HEK293T (cell line): ENCODE data around the gene ARHGAP5.

Experiments used
- CTCF ChIA-PET: fragments of 350-600 bp; formaldehyde crosslinking; extraction: SDS; loops from one replicate; lab custom pipeline; 2021; ENCODE audit warnings: antibody characterized with exemption, inconsistent platforms; lab: Yijun Ruan, JAX
- POLR2A ChIA-PET: fragments of 350-600 bp; formaldehyde crosslinking; extraction: SDS; loops from one replicate; lab custom pipeline; 2020; ENCODE audit warnings: antibody characterized with exemption, inconsistent platforms; lab: Yijun Ruan, JAX
- DNase-seq: peaks from one replicate; pipeline ENCODE4 v3.0.0; 2012; ENCODE audit warnings: mixed read lengths; ENCODE audit errors: extremely low spot score
- ARNT ChIP-seq: fragments of 450-650 bp; IDR thresholded peaks from 2 replicates; pipeline ENCODE4 v1.6.1; 2017; ENCODE audit warnings: mild to moderate bottlenecking
- BHLHE40 ChIP-seq: fragments of 450-650 bp; IDR thresholded peaks from 2 replicates; pipeline ENCODE4 v1.6.1; 2016; ENCODE audit warnings: mild to moderate bottlenecking, moderate library complexity, borderline replicate concordance
- CTBP1 ChIP-seq: fragments of 450-650 bp; IDR thresholded peaks from 2 replicates; pipeline ENCODE4 v1.6.1; 2016; ENCODE audit warnings: borderline replicate concordance
- ELF4 ChIP-seq: fragments of 450-650 bp; IDR thresholded peaks from 2 replicates; pipeline ENCODE4 v1.6.1; 2017; ENCODE audit warnings: antibody characterized with exemption
- FOXA1 ChIP-seq: fragments of 450-650 bp; IDR thresholded peaks from 2 replicates; pipeline ENCODE4 v1.6.1; 2016; ENCODE audit warnings: mild to moderate bottlenecking
- FOXK2 ChIP-seq: fragments of 450-650 bp; IDR thresholded peaks from 2 replicates; pipeline ENCODE4 v1.6.1; 2016; ENCODE audit warnings: mild to moderate bottlenecking
- FOXM1 ChIP-seq: fragments of 450-650 bp; IDR thresholded peaks from 2 replicates; pipeline ENCODE4 v1.6.1; 2017; ENCODE audit warnings: mild to moderate bottlenecking, borderline replicate concordance
- HDGF ChIP-seq: fragments of 450-650 bp; IDR thresholded peaks from 2 replicates; pipeline ENCODE4 v1.6.1; 2017; ENCODE audit warnings: antibody characterized with exemption, borderline replicate concordance
- L3MBTL2 ChIP-seq: fragments of 450-650 bp; conservative IDR thresholded peaks from 2 replicates; pipeline ENCODE4 v1.6.1; 2016; ENCODE audit warnings: mild to moderate bottlenecking
- LEF1 ChIP-seq: fragments of 450-650 bp; IDR thresholded peaks from 2 replicates; pipeline ENCODE4 v1.6.1; 2017; ENCODE audit warnings: mild to moderate bottlenecking, borderline replicate concordance
- NFRKB ChIP-seq: fragments of 450-650 bp; IDR thresholded peaks from 2 replicates; pipeline ENCODE4 v1.6.1; 2016; ENCODE audit warnings: mild to moderate bottlenecking, moderate library complexity
- PKNOX1 ChIP-seq: fragments of 450-650 bp; IDR thresholded peaks from 2 replicates; pipeline ENCODE4 v1.6.1; 2016
- SP1 ChIP-seq: fragments of 450-650 bp; IDR thresholded peaks from 2 replicates; pipeline ENCODE4 v1.6.1; 2017
- SUZ12 ChIP-seq: fragments of 450-650 bp; IDR thresholded peaks from 2 replicates; pipeline ENCODE4 v1.6.1; 2016; ENCODE audit warnings: mild to moderate bottlenecking
- TARDBP ChIP-seq: fragments of 450-650 bp; IDR thresholded peaks from 2 replicates; pipeline ENCODE4 v1.6.1; 2016
- ZNF384 ChIP-seq: fragments of 450-650 bp; IDR thresholded peaks from 2 replicates; pipeline ENCODE4 v1.6.1; 2016

The ARHGAP5 gene

GRCh38 chr14:32137892-32138291 is 60.8 kb downstream of the ARHGAP5 start:
- ChIA-PET CTCF (no interaction called here), POLR2A (no interaction called here)
- no peak for TF ChIP-seq FOXA1
- no peak for TF ChIP-seq CTBP1
- TF ChIP-seq LEF1 = no peak
- no peak for TF ChIP-seq ARNT
- TF ChIP-seq PKNOX1 = no peak
- TF ChIP-seq FOXK2 = no peak
- no peak for TF ChIP-seq BHLHE40
- no peak for TF ChIP-seq ELF4
- no peak for TF ChIP-seq ZNF384
- TF ChIP-seq NFRKB = no peak
- TF ChIP-seq SP1 = no peak
- no peak for TF ChIP-seq HDGF
- no peak for TF ChIP-seq TARDBP
- TF ChIP-seq SUZ12 = no peak
- no peak for TF ChIP-seq L3MBTL2
- TF ChIP-seq FOXM1 = no peak
- DNase-seq = no peak

- ChIA-PET POLR2A (no interaction called here), CTCF (interaction anchor here (0.6 kb wide), 1 partner anchor 16 kb away, joined by 3 read pairs; no protein-coding TSS in a partner anchor)
- DNase-seq = no peak
- TF ChIP-seq HDGF (no peak), L3MBTL2 (no peak), FOXA1 (no peak), PKNOX1 (no peak), ARNT (no peak), CTBP1 (no peak), FOXK2 (no peak), SP1 (no peak), LEF1 (no peak), ELF4 (no peak), NFRKB (no peak), SUZ12 (no peak), ZNF384 (no peak), BHLHE40 (no peak), TARDBP (no peak), FOXM1 (no peak)
Measured at GRCh38 chr14:32142341-32142740, 65.2 kb downstream of the ARHGAP5 start.

- CTCF ChIA-PET = interaction anchor here (0.6 kb wide), 1 partner anchor 16 kb away, joined by 3 read pairs; no protein-coding TSS in a partner anchor
- DNase-seq = no peak
- POLR2A ChIA-PET = no interaction called here
- TF ChIP-seq PKNOX1 = no peak
- no peak for TF ChIP-seq FOXM1
- TF ChIP-seq HDGF = no peak
- no peak for TF ChIP-seq CTBP1
- TF ChIP-seq NFRKB = no peak
- no peak for TF ChIP-seq SP1
- no peak for TF ChIP-seq L3MBTL2
- TF ChIP-seq BHLHE40 = no peak
- TF ChIP-seq ARNT = no peak
- TF ChIP-seq LEF1 = no peak
- no peak for TF ChIP-seq ELF4
- no peak for TF ChIP-seq FOXA1
- no peak for TF ChIP-seq TARDBP
Measured at GRCh38 chr14:32142754-32143437, 65.8 kb downstream of the ARHGAP5 start.

- CTCF ChIA-PET = interaction anchor here (0.5 kb wide), 1 partner anchor 1614 kb away, joined by 4 read pairs; no protein-coding TSS in a partner anchor
- POLR2A ChIA-PET = no interaction called here
- TF ChIP-seq SP1 (no peak), HDGF (no peak), FOXA1 (no peak), TARDBP (no peak), CTBP1 (no peak), FOXM1 (no peak), BHLHE40 (no peak), PKNOX1 (no peak), ZNF384 (no peak), SUZ12 (no peak), NFRKB (no peak), ARNT (no peak), ELF4 (no peak)
- no peak for DNase-seq
Measured at GRCh38 chr14:32150392-32150791, 73.3 kb downstream of the ARHGAP5 start.

- ChIA-PET POLR2A (no interaction called here), CTCF (no interaction called here)
- no peak for TF ChIP-seq FOXK2
- no peak for DNase-seq
Measured at GRCh38 chr14:32166029-32166428, 88.9 kb downstream of the ARHGAP5 start.
